ENCODE results near the gene AQP2.

AQP2 gene

DNA sequence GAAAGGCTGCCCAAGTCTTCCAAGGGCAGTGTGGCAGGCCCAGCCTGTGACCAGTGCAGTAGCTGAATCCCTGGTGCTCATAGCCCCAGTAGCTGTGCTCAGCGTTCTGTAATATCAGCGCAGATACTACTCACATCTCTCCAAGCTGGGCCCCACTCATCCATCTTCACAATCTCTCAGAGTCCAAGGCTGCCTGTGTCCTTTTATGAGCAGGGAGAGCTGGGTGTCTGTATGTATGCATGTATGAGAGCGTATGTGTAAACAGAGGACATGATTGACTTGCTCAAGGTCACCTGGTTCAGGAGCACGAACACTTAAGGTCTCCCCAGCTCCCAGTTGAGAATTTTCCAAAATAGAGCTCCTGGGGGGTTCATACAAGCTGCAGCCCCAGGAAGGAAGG, 27.6 kb downstream of the AQP2 start:
- H3K4me1 ChIP-seq (ENCODE audit: control insufficient read depth, low read length) = no peaks in the 10 kb centered on the region
- no peak overlapping the region for H3K4me3 ChIP-seq (ENCODE audit: low read length)
- TF ChIP-seq, protein P1, sequence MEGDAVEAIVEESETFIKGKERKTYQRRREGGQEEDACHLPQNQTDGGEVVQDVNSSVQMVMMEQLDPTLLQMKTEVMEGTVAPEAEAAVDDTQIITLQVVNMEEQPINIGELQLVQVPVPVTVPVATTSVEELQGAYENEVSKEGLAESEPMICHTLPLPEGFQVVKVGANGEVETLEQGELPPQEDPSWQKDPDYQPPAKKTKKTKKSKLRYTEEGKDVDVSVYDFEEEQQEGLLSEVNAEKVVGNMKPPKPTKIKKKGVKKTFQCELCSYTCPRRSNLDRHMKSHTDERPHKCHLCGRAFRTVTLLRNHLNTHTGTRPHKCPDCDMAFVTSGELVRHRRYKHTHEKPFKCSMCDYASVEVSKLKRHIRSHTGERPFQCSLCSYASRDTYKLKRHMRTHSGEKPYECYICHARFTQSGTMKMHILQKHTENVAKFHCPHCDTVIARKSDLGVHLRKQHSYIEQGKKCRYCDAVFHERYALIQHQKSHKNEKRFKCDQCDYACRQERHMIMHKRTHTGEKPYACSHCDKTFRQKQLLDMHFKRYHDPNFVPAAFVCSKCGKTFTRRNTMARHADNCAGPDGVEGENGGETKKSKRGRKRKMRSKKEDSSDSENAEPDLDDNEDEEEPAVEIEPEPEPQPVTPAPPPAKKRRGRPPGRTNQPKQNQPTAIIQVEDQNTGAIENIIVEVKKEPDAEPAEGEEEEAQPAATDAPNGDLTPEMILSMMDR (IDR thresholded peaks at IDR 0.05; ENCODE audit: low read depth, low read length, poor library complexity, severe bottlenecking) = no peak
- TF ChIP-seq EZH2phosphoT487 (IDR thresholded peaks at IDR 0.05; ENCODE audit: borderline replicate concordance, low read length) = no peak
- no peak overlapping the region for H3K4me2 ChIP-seq (ENCODE audit: low read length)
- no peaks in the 10 kb centered on the region for H3K79me2 ChIP-seq (ENCODE audit: control insufficient read depth, low read length)
- no peaks in the 10 kb centered on the region for H3K27me3 ChIP-seq (ENCODE audit: control insufficient read depth, low read length)
- no peaks in the 10 kb centered on the region for H3K36me3 ChIP-seq (ENCODE audit: control insufficient read depth, low read length)
- H3F3A ChIP-seq (ENCODE audit: control insufficient read depth, insufficient read depth) = no peaks in the 10 kb centered on the region
- no peaks in the 10 kb centered on the region for H3K9me3 ChIP-seq (ENCODE audit: control insufficient read depth, insufficient read depth, low read length)
- H3K27ac ChIP-seq (ENCODE audit: low read depth, low read length) = no peak overlapping the region
- H3K9me2 ChIP-seq (replicated peaks; ENCODE audit: control insufficient read depth, low read length) = no peaks in the 10 kb centered on the region
- H4K20me1 ChIP-seq (ENCODE audit: control insufficient read depth, insufficient read depth, low read depth, low read length) = no peaks in the 10 kb centered on the region

- no peaks in the 10 kb centered on the region for H3K9me3 ChIP-seq (ENCODE audit: control insufficient read depth, insufficient read depth, low read length)
- H3K27ac ChIP-seq (ENCODE audit: low read depth, low read length) = no peak overlapping the region
- H3K4me1 ChIP-seq (ENCODE audit: control insufficient read depth, low read length) = no peaks in the 10 kb centered on the region
- TF ChIP-seq EZH2phosphoT487 (IDR thresholded peaks at IDR 0.05; ENCODE audit: borderline replicate concordance, low read length) = no peak
- TF ChIP-seq, protein P1 (IDR thresholded peaks at IDR 0.05; ENCODE audit: low read depth, low read length, poor library complexity, severe bottlenecking) = no peak
- H3K36me3 ChIP-seq (ENCODE audit: control insufficient read depth, low read length) = no peaks in the 10 kb centered on the region
- H3K79me2 ChIP-seq (ENCODE audit: control insufficient read depth, low read length) = no peaks in the 10 kb centered on the region
- H3K4me2 ChIP-seq (ENCODE audit: low read length) = no peak overlapping the region
- H3K9me2 ChIP-seq (replicated peaks; ENCODE audit: control insufficient read depth, low read length) = no peaks in the 10 kb centered on the region
- no peak overlapping the region for H3K4me3 ChIP-seq (ENCODE audit: low read length)
- H3K27me3 ChIP-seq (ENCODE audit: control insufficient read depth, low read length) = no peaks in the 10 kb centered on the region
- H3F3A ChIP-seq (ENCODE audit: control insufficient read depth, insufficient read depth) = no peaks in the 10 kb centered on the region
- no peaks in the 10 kb centered on the region for H4K20me1 ChIP-seq (ENCODE audit: control insufficient read depth, insufficient read depth, low read depth, low read length)
Observed at GRCh38 chr12:49979016-49979586, 28.6 kb downstream of the AQP2 start.

DNA sequence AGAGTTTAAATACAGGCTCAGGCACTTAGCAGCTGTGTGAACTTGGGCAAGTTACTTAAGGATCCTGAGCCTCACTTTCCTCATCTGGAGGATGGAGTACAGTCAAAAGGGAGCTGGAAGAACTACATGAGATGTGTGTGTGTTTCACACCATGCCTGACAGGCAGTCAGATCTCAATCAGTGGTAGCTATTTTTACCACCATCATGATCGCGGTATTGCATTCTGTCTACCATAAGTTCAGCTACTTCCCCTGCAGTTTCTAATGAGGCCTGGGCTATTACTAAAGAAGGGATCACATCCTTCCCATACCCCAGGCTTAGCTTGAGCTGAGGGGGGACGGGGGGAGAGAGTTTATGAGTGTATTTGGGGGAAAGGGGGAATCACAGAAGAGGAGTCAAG, 29.3 kb downstream of the AQP2 start:
- Histone ChIP-seq H3K27ac (ENCODE audit: low read depth, low read length) (no peak overlapping the region), H3K9me2 (replicated peaks; ENCODE audit: control insufficient read depth, low read length) (no peaks in the 10 kb centered on the region), H3K9me3 (ENCODE audit: control insufficient read depth, insufficient read depth, low read length) (no peaks in the 10 kb centered on the region), H3K79me2 (ENCODE audit: control insufficient read depth, low read length) (no peaks in the 10 kb centered on the region), H3K4me1 (ENCODE audit: control insufficient read depth, low read length) (no peaks in the 10 kb centered on the region), H3F3A (ENCODE audit: control insufficient read depth, insufficient read depth) (no peaks in the 10 kb centered on the region), H3K4me2 (ENCODE audit: low read length) (no peak overlapping the region), H3K36me3 (ENCODE audit: control insufficient read depth, low read length) (no peaks in the 10 kb centered on the region), H3K4me3 (ENCODE audit: low read length) (no peak overlapping the region), H4K20me1 (ENCODE audit: control insufficient read depth, insufficient read depth, low read depth, low read length) (no peaks in the 10 kb centered on the region), H3K27me3 (ENCODE audit: control insufficient read depth, low read length) (no peaks in the 10 kb centered on the region)
- TF ChIP-seq EZH2phosphoT487 (IDR thresholded peaks at IDR 0.05; ENCODE audit: borderline replicate concordance, low read length) = no peak
- TF ChIP-seq, protein P1 (IDR thresholded peaks at IDR 0.05; ENCODE audit: low read depth, low read length, poor library complexity, severe bottlenecking) = no peak
